Measurements from ENCODE around the gene DTWD2. TPM values are rescaled to one million over a fixed set of nuclear protein-coding genes. Genes with fewer than 3 reads are reported as not detected.

Gene DTWD2, protein sequence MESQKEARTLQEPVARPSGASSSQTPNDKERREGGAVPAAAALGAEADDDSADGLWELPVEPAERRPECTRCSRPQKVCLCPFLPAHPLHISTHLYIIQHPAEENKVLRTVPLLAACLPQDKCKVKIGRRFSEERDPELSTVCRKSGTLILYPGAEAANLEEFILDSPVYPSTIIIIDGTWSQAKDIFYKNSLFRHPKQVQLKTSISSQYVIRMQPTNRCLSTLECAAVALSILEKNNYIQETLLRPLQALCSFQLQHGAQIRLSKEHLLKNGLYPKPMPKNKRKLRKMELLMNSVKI
- 10 to 100 TPM in 1 of 2 donors, 1 to 10 TPM in 1; 8.4 to 10.5 TPM for total RNA-seq
- long read RNA-seq, partial matches to known transcripts = 1 of 8 reads
- long read RNA-seq, other reads (novel, unspliced or antisense) = 5 of 8 reads

DNA sequence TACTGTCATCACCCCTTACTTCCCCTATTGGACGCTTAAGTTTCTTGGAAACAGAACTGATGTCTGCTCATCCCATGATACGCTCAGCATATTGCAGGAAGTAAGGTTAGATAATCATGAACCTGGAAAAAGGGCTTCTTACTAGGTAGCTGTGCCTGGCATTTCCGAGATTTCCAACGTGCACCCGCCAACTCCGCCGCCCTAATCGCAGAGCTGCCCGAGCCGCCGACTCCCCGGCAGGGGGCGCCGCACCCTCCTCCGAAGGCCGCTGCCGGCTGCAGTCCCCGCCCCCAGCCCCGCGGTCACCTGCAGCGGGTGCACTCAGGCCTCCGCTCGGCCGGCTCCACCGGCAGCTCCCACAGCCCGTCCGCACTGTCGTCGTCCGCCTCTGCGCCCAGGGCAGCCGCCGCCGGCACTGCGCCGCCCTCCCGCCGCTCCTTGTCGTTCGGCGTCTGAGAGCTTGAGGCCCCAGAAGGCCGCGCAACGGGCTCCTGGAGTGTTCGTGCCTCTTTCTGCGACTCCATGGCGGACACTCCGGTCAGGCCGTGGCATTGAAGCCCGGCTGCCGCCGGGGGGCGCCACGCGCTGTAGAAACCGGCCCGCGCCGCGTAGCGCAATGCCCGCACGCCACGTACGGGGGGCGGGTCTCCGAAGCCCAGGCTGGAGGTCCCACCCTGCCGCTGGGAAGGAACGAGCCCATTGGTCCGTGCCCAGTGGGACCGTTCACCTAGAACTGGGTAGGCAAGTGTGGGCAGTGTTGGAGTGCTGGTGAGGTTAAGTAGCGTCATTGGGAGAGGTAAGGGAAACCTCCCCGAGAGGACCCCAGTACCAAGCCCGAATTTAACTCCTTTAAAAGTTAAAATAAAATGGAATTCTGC, at the start of gene DTWD2:
Gene DTWD2, minus strand, starts transcription at position 560 of the 878 bp plus-strand sequence. Its CDS starts 36 bp downstream, at position 524.
- intact Hi-C loops (cut with DNase I) = loop anchor here (2.0 to 5.0 kb wide), 4 partner anchors 281 to 424 kb away; no protein-coding TSS in a partner anchor
- ATAC-seq = peak; percentile 97 to 99

GRCh38 chr5:119037496-119038215, 49.3 kb upstream of the DTWD2 start:
- intact Hi-C loops (cut with DNase I) = no loop called here
- peak in 1 of 2 donors; percentile 68 for ATAC-seq
- DNase-seq = no peak

More for the DNA sequence above, at the start of gene DTWD2:
- DNase-seq = peak; percentile 96

GRCh38 chr5:119036101-119036762, 47.9 kb upstream of the DTWD2 start:
- intact Hi-C loops (cut with DNase I) = no loop called here
- DNase-seq = no peak
- ATAC-seq = peak in 1 of 2 donors; percentile 85

DNA sequence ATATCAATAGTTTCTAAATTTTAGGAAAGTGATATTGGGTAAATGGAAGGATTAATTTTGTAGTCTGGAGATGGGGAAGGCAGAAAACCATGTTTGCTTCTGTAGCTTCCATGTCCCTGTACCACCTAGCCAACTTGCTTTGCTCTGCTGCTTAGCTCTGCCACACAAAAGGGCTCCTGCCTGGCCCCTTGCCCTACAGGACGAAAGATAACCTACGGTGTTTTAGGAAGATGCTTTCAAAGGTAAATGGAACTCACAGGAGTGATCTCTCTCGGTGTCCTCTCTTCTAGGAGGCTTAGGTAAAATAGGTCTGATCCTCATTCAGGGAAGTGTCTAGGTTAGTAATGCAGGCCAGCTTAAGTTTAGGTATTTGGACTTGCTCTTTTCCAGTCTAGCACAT, 44.8 kb upstream of the DTWD2 start:
- DNase-seq = no peak
- intact Hi-C loops (cut with DNase I) = no loop called here
- no peak for ATAC-seq

GRCh38 chr5:119032656-119033055, 44.3 kb upstream of the DTWD2 start:
- DNase-seq (no peak), ATAC-seq (peak in 1 of 2 donors; percentile 59)
- intact Hi-C loops (cut with DNase I) = no loop called here

DNA sequence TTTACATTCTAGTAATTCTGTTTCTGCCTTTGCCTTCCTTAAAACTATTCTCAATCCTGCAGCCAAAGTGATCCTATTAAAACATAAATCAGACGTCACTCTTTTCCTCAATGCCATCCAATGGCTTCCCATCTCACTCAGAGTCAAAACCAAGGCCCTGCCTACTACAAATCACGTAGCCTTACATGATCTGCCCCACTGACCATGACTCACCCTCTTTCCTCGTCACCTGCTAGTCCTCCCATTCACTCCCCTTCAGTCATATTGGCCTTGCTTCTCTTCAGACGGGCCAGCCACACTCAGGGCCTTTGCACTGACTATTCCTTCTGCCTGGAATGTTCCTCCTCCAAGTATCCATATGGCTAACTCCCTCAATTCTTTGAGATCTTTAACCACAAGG, 43.6 kb upstream of the DTWD2 start:
- ATAC-seq (peak in 1 of 2 donors; percentile 35), DNase-seq (no peak)
- intact Hi-C loops (cut with DNase I) = no loop called here

DNA sequence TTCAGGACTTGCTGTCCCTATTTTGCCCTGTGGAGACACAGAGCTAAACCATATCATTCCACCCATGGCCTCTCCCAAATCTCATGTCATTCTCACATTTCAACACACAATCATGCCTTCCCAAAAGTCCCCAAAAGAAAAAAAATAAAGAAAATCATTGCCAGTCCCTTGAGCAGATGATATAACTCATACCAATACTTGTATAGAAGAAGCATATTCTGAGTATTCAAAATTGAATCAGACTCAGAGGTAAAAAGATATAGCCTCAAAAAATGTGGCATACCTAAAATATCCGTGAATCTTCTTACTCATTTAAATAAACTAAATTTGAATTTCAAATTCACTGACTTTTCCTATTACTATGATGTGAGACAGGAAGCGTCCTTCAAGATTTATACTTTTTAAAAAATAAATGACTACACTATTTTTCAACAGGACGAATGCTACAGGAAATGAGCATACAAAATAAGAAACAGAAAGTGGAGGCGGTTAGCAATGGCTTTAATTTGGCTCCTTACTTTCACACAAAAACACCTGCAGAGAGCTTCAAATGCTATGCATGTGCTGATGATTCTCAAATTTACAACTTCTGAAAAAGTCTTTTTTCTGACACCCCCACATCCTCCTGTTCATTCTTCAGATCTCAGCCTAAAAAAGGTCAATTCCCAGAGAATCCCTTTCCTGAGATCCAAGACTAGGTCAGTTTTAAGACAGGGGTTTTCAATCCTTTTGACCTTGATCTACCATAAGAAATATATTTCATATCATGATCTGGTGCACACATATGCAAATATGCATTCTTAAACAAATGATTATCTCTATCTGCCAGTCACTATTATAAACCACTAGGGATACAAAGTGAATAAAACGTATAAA, 42.9 kb upstream of the DTWD2 start:
- intact Hi-C loops (cut with DNase I) = no loop called here

GRCh38 chr5:119028575-119028974, 40.2 kb upstream of the DTWD2 start:
- ATAC-seq (no peak), DNase-seq (no peak)
- intact Hi-C loops (cut with DNase I) = no loop called here

More for the DNA sequence above, 42.9 kb upstream of the DTWD2 start:
- DNase-seq (no peak), ATAC-seq (no peak)

DNA sequence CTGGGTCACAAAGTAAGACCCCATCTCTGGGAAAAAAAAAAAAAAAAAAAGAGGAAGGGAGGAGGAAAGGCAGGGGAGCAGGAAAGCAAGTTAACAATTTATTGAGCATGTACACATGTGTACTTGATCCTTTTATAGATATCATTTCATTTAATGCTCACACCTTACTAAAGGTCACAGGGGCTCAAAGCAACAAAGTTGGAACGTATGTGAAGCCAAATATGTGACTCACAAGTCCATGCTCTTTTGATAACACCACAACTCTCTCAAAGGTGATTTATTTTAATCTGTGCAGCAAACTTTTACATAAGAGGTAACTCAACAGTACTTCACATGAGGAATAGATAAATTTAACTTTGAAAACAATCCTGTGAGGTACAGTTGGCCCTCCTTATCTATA, 34.4 kb upstream of the DTWD2 start:
- ATAC-seq (no peak), DNase-seq (no peak)
- intact Hi-C loops (cut with DNase I) = no loop called here

- ATAC-seq (peak in 1 of 2 donors; percentile 24), DNase-seq (no peak)
- intact Hi-C loops (cut with DNase I) = no loop called here
Observed at GRCh38 chr5:119022017-119022745, 33.8 kb upstream of the DTWD2 start.

- no peak for DNase-seq
- intact Hi-C loops (cut with DNase I) = no loop called here
- no peak for ATAC-seq
Observed at GRCh38 chr5:119021149-119021732, 32.9 kb upstream of the DTWD2 start.

DNA sequence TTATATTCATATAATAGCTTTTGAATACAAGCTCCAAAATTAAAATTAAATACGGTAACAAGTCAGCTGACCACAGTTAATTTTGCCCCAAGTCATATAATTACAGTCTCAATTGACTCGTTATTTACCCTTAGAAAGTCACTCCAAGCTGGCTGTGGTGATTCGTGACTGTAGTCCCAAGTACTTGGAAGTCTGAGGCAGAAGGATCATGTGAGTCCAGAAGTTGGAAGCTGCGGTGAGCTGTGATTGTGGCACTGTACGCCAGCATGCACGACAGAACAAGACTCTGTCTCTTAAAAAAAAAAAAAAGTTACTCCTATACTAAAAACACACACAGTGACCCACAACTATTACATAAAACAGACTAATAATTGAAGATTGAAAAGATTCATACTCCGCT, 31.6 kb upstream of the DTWD2 start:
- ATAC-seq (peak in 1 of 2 donors; percentile 22), DNase-seq (no peak)
- intact Hi-C loops (cut with DNase I) = no loop called here

DNA sequence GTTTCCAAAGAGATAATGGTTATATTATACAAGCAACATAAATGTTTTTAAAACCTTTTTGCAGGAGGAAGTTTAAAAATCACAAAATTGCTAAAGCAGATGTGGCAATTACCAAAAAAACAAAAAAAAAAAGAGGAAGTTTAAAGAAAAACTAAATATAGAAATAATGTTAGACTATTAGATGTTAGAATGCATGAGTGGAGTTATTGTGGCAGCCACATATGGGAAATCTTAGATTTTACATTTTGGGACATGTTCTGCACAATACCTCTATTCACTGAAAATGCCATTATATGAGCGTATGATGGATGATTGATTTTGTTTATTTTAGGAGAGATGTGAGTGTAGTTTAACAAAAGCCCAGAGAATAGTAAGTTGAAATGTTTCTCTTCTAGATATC, 31.2 kb upstream of the DTWD2 start:
- no peak for ATAC-seq
- intact Hi-C loops (cut with DNase I) = no loop called here

DNA sequence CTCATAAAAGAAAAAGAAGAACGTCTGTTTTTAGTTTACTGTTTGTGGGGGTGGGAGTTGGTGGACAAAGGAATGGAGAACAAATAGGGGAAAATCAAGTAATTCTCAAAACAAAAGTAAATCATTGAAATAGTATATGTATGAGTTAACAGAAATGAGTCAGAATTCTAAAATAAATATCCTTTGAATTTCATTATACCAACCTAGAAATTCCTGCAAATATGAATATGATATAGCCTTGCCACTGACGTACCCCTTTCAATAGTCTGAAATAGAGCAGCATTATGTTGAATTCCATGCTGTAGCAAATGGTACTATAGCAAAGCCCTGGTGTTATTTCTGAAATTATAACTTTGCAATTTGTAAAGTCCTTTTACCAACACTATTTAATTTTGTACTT, 29.6 kb upstream of the DTWD2 start:
- DNase-seq = no peak
- ATAC-seq = no peak
- intact Hi-C loops (cut with DNase I) = no loop called here

More for the DNA sequence above, 31.2 kb upstream of the DTWD2 start:
- DNase-seq = no peak

DNA sequence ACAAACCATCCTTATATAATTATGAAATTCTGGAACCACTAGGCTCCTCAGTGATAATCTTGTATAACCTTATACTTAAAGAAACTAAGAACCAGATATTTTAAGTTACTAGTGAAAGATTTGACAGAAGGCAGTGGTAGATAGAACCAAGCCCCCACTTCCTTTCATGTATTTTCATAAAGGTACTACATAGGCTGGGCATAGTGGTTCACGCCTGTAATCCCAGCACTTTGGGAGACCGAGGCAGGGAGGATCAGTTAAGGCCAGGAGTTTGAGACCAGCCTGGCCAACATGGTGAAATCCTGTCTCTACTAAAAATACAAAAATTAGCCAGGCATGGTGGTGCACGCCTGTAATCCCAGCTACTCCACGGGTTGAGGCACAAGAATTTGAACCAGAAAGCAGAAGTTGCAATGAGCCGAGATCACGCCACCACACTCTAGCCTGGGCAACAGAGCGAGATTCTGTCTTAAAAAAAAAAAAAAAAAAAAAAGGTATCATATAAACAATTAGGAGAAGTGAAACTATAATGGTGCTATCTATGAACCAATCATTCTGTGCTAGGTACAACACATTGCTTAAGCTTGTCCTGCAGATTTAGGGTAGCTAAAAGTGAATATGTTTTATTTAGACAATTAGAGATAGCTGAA, 27.9 kb upstream of the DTWD2 start:
- DNase-seq (no peak), ATAC-seq (no peak)
- intact Hi-C loops (cut with DNase I) = no loop called here

- intact Hi-C loops (cut with DNase I) = no loop called here
- ATAC-seq (no peak), DNase-seq (no peak)
Observed at GRCh38 chr5:119011186-119011585, 22.8 kb upstream of the DTWD2 start.
